GM12878 (cell line): ENCODE data around the gene ZNF691. TPM values are rescaled to one million over a fixed set of nuclear protein-coding genes. Genes with fewer than 3 reads are reported as not detected.

Experiments used
- ATAC-seq: fragments of 200-7000 bp; cut with Tn5 transposase; 3 replicates; pipeline ENCODE4 v1.9.1; 2020; ENCODE audit warnings: mild to moderate bottlenecking, moderate library complexity
- BruUV-seq: library from RNA; stranded (reverse); fragments of 400-500 nt; replicated peaks from 2 replicates; lab custom pipeline; 2021; lab: Mats Ljungman, UMichigan
- CTCF ChIA-PET: fragments of 300-600 bp; sonication (Branson Sonifier 250); formaldehyde crosslinking; extraction: SDS; loops from one replicate; lab custom pipeline; 2021; ENCODE audit warnings: inconsistent platforms; lab: Yijun Ruan, JAX
- POLR2A ChIA-PET: fragments of 350-600 bp; formaldehyde crosslinking; extraction: SDS; loops from one replicate; lab custom pipeline; 2021; ENCODE audit warnings: inconsistent platforms; lab: Charles Lee
- RAD21 ChIA-PET: fragments of 300-600 bp; sonication (Branson Sonifier 250); formaldehyde crosslinking; loops from one replicate; lab custom pipeline; 2023; ENCODE audit warnings: antibody characterized with exemption; ENCODE audit not compliant: unreplicated experiment; lab: Charles Lee
- SMC1A ChIA-PET: fragments of 300-600 bp; sonication (Branson Sonifier 250); formaldehyde crosslinking; loops from one replicate; lab custom pipeline; 2023; ENCODE audit not compliant: unreplicated experiment, uncharacterized antibody; lab: Charles Lee
- DNase-seq: peaks from one replicate; pipeline ENCODE4 v3.0.0-alpha.2; 2011; ENCODE audit warnings: low read depth, low spot score
- FAIRE-seq: peaks from 3 replicates; lab custom pipeline; 2011; peaks lifted over from hg19 to GRCh38; lab: Jason Lieb, UNC
- H2AFZ ChIP-seq: 2 replicates; pipeline ENCODE4 v1.6.0; 2011; ENCODE audit warnings: low read depth, low read length, control low read depth; ENCODE audit not compliant: control insufficient read depth
- H3K27ac ChIP-seq: 2 replicates; pipeline ENCODE4 v1.5.1; 2011; ENCODE audit warnings: control low read depth; ENCODE audit not compliant: control insufficient read depth, insufficient read depth
- H3K27me3 ChIP-seq, 2 experiments: replicated peaks in 1 of 2; 2 replicates each; pipeline versions ENCODE4 v1.6.0 to v1.6.1; 2011; ENCODE audit warnings: low read length in 1 of 2; ENCODE audit not compliant: control insufficient read depth in 2 of 2, insufficient read depth in 2 of 2
- H3K36me3 ChIP-seq, 2 experiments: 2 replicates each; pipeline ENCODE4 v1.5.1; 2011; ENCODE audit warnings: low read length in 1 of 2; ENCODE audit not compliant: control insufficient read depth in 2 of 2, insufficient read depth in 2 of 2
- H3K4me1 ChIP-seq: 2 replicates; pipeline ENCODE4 v1.6.1; 2011; ENCODE audit warnings: mild to moderate bottlenecking, low read length, moderate library complexity, mixed read lengths; ENCODE audit not compliant: control insufficient read depth, insufficient read depth
- H3K4me2 ChIP-seq: 2 replicates; pipeline ENCODE4 v1.6.0; 2011; ENCODE audit warnings: control low read depth; ENCODE audit not compliant: control insufficient read depth, insufficient read depth
- H3K4me3 ChIP-seq: fragments of 200-600 bp; sonication (generic); 2 replicates; pipeline ENCODE4 v1.5.1; 2016
- H3K79me2 ChIP-seq: 2 replicates; pipeline ENCODE4 v1.6.0; 2011; ENCODE audit warnings: low read length; ENCODE audit not compliant: control insufficient read depth, insufficient read depth
- H3K9ac ChIP-seq: 2 replicates; pipeline ENCODE4 v1.8.0; 2011; ENCODE audit warnings: low read length, control low read depth, mixed read lengths; ENCODE audit not compliant: control insufficient read depth, insufficient read depth
- H3K9me3 ChIP-seq: replicated peaks from 3 replicates; pipeline ENCODE4 v1.5.1; 2011; ENCODE audit warnings: mild to moderate bottlenecking, low read length; ENCODE audit not compliant: control insufficient read depth, insufficient read depth
- H4K20me1 ChIP-seq: 2 replicates; pipeline ENCODE4 v1.6.0; 2011; ENCODE audit not compliant: control insufficient read depth, insufficient read depth
- BCL11A ChIP-seq: IDR thresholded peaks from 2 replicates; pipeline ENCODE4 v1.6.1; 2011; ENCODE audit warnings: low read depth, low read length
- BHLHE40 ChIP-seq, 2 experiments: fragments of 450-650 bp in 1 of 2; IDR thresholded peaks; 2 replicates each; pipeline ENCODE4 v1.6.1; 2011 to 2017; ENCODE audit warnings: low read depth in 2 of 2, borderline replicate concordance in 1 of 2, improper control_type of control experiment in 1 of 2, low read length in 1 of 2, mild to moderate bottlenecking in 1 of 2
- CEBPB ChIP-seq, 2 experiments: fragments of 150-350 bp in 1 of 2; IDR thresholded peaks; 2 replicates each; pipeline ENCODE4 v1.6.1; 2012 to 2014; ENCODE audit warnings: low read depth in 2 of 2, low read length in 2 of 2, borderline replicate concordance in 1 of 2, inconsistent platforms in 1 of 2
- CHD1 ChIP-seq: IDR thresholded peaks from 2 replicates; pipeline ENCODE4 v1.6.1; 2012; ENCODE audit warnings: low read depth, low read length, improper control_type of control experiment
- MEF2B ChIP-seq: fragments of 450-650 bp; IDR thresholded peaks from 2 replicates; pipeline ENCODE4 v1.6.1; 2018; ENCODE audit warnings: mild to moderate bottlenecking, moderate library complexity; ENCODE audit not compliant: partially characterized antibody, poor library complexity, severe bottlenecking
- POLR2A ChIP-seq: IDR thresholded peaks from 2 replicates; pipeline ENCODE4 v1.6.1; 2011; ENCODE audit warnings: low read depth, mild to moderate bottlenecking, low read length
- SPI1 ChIP-seq: IDR thresholded peaks from 2 replicates; pipeline ENCODE4 v1.6.1; 2011; ENCODE audit warnings: low read depth, mild to moderate bottlenecking, low read length, moderate library complexity, borderline replicate concordance; ENCODE audit not compliant: insufficient read depth
- TCF12 ChIP-seq: IDR thresholded peaks from 2 replicates; pipeline ENCODE4 v1.6.1; 2011; ENCODE audit warnings: low read depth, mild to moderate bottlenecking, low read length
- ZNF622 ChIP-seq: fragments of 450-650 bp; IDR thresholded peaks from 2 replicates; pipeline ENCODE4 v1.6.1; 2017; ENCODE audit warnings: mild to moderate bottlenecking, inconsistent platforms
- WGBS: methylation state at CpG from one replicate; pipeline ENCODE4 v1.1.6; 2016; ENCODE audit warnings: low lambda C conversion rate; ENCODE audit not compliant: insufficient replicate concordance, insufficient coverage; ENCODE audit errors: missing lambda C conversion rate; 5-methylcytosine and 5-hydroxymethylcytosine counted together
- in situ Hi-C: fragments of 300-500 bp; cut with MboI; formaldehyde crosslinking; loops from 9 replicates; pipeline ENCODE4 v1.14.3; 2018; ENCODE audit warnings: mixed read lengths
- intact Hi-C: fragments of 100-400 bp; cut with micrococcal nuclease; formaldehyde crosslinking; loops from one replicate; pipeline ENCODE4 v1.14.2; 2022; ENCODE audit not compliant: unreplicated experiment
- polyA plus RNA-seq, 11 experiments: library from polyadenylated mRNA; depleted of rRNA in 4 of 11; unstranded in 6 of 11; stranded (reverse) in 5 of 11; fragments of >200 nt; fragmentation: Nextera tagmentation in 4 of 11; fragmentation: Illumina TruSeq in 1 of 11; extraction: Ambion mirVana in 4 of 11; extraction: Trizol in 1 of 11; gene quantifications; 1 replicate in 1 of 11; 2 replicates in 10 of 11; pipeline versions ENCODE4 v1.2.1 to v1.2.3, GENCODE V29; 2011 to 2016; ENCODE audit warnings: inconsistent platforms in 2 of 11, missing spikeins in 2 of 11, low read depth in 1 of 11
- total RNA-seq, 4 experiments: library from RNA; depleted of rRNA in 3 of 4; stranded (reverse); fragments of >200 nt in 3 of 4; fragmentation: Illumina TruSeq in 1 of 4; extraction: Trizol in 1 of 4; gene quantifications; 2 replicates each; pipeline versions ENCODE4 v1.2.1 to v1.2.3, GENCODE V29; 2013 to 2021
- TF ChIP-seq, protein P1 (sequence below): fragments of 450-650 bp; IDR thresholded peaks from 2 replicates; pipeline ENCODE4 v1.6.1; 2017; ENCODE audit warnings: mild to moderate bottlenecking
- TF ChIP-seq, protein P2 (sequence below): IDR thresholded peaks from 2 replicates; pipeline ENCODE4 v1.6.1; 2011; ENCODE audit warnings: mild to moderate bottlenecking, low read depth, low read length, moderate library complexity; ENCODE audit not compliant: insufficient replicate concordance
- TF ChIP-seq, protein P3 (sequence below): fragments of 450-650 bp; IDR thresholded peaks from 2 replicates; pipeline ENCODE4 v1.6.1; 2016; ENCODE audit warnings: mild to moderate bottlenecking

The ZNF691 gene
- total and polyA plus RNA-seq, 10 of the 15 experiments (the other 5 are each of a cell fraction or from before 2014, with no cell fraction given), result 8.5 to 16.2 (median 12.2) TPM

DNA sequence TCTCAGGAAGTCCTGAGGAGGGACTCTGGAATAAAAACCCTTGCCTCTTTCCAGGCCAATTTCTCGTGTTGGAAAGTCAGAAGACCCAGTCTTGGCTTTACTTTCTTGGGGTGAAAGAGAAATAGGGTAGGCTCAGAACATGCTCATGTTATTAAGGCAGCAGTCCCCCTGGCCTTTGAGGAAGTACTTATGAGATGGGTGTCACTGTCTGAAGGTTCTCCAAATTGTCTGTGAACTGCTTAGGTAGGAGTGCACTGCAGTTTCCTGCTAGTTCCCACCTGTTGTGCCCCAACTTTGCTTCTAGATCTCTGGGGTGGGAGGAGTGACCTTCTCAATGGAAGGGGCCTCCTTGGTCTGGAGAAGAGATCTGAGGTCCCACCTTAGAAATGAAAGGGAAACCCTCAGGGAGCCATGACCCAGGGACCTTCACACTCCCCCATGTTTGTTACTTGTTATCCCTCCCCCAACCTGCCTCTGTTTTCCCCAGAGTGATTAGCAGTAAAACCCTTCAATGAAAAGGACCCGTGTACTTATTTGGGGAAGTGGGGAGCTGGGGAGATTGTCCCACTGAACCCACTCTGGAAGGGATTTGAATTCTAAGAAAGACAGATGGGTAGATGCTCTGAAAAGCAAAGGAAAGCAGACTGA lies 5.7 kb downstream of the ZNF691 start:
- POLR2A ChIA-PET, result interaction anchor here (1.2 kb wide), 1 partner anchor 85 kb away, joined by 3 read pairs; no protein-coding TSS in a partner anchor
- peak; percentile 47 for FAIRE-seq
- H3K27ac ChIP-seq, result peak overlapping the region; percentile 43
- TF ChIP-seq SPI1 (peak; percentile 36; the same call in 1 of the 2 replicates), ZNF622 (no peak)
- TF ChIP-seq, all 136 proteins: peak for 1
- no peak overlapping the region for H3K9ac ChIP-seq
- H3K4me3 ChIP-seq, result no peak overlapping the region
- intact Hi-C loops, result no loop called here
- H4K20me1 ChIP-seq, result no peaks in the 10 kb centered on the region
- DNase-seq (no peak), ATAC-seq (no peak)
- BruUV-seq, result no TSS peak
- H3K9me3 ChIP-seq, result no peaks in the 10 kb centered on the region; the same call in 1 of the 3 replicates
- RAD21 ChIA-PET, result no interaction called here
- CTCF ChIA-PET, result interaction anchor here (0.8 to 1.6 kb wide), 2 partner anchors 16 to 71 kb away, joined by 3 to 5 read pairs; no protein-coding TSS in a partner anchor
- no peaks in the 10 kb centered on the region for H3K27me3 ChIP-seq
- H3K4me1 ChIP-seq, result peaks cover 6% of the 10 kb centered on the region; the same call in 1 of the 2 replicates
- in situ Hi-C loops, result no loop called here
- peaks cover 21% of the 10 kb centered on the region for H3K79me2 ChIP-seq
- no peak overlapping the region for H3K4me2 ChIP-seq
- 46% methylated on average over 2 of the region's 2 CpGs for WGBS
- peaks cover 8 to 10% of the 10 kb centered on the region in 2 experiments; a peak in 3 of 4 replicates for H3K36me3 ChIP-seq
- no peak overlapping the region for H2AFZ ChIP-seq
- SMC1A ChIA-PET, result no interaction called here

DNA sequence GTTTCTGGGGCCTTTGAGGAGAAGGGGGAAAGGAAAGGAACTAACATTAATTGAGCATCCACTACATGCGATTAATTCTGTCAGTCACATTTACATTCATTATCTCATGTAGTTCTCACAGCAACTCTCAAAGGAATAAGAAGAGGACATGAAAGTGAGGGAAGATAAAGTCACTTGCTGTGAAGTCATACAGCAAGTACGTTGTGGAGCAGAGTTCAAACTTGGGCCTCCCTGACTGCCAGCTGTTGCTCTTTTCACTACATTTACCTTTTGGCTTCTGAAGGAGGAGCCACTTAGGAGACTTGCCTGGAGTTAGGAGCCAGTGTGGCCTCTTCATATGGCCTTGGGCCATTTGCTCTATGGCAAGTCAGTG lies 6.2 kb downstream of the ZNF691 start:
- H3K9ac ChIP-seq, result no peak overlapping the region
- peaks cover 16% of the 10 kb centered on the region for H3K79me2 ChIP-seq
- POLR2A ChIA-PET, result interaction anchor here (1.2 kb wide), 1 partner anchor 85 kb away, joined by 3 read pairs; no protein-coding TSS in a partner anchor
- H3K36me3 ChIP-seq, result peaks cover 8 to 10% of the 10 kb centered on the region in 2 experiments; a peak in 3 of 4 replicates
- no peaks in the 10 kb centered on the region for H4K20me1 ChIP-seq
- peak; percentile 32; the same call in 2 of the 3 replicates for ATAC-seq
- WGBS, result 0% methylated on average over 2 of the region's 2 CpGs
- no peaks in the 10 kb centered on the region for H3K27me3 ChIP-seq
- in situ Hi-C loops, result no loop called here
- intact Hi-C loops, result no loop called here
- H3K4me2 ChIP-seq, result no peak overlapping the region
- H2AFZ ChIP-seq, result no peak overlapping the region
- no peak for DNase-seq
- RAD21 ChIA-PET, result no interaction called here
- H3K9me3 ChIP-seq, result no peaks in the 10 kb centered on the region; the same call in 1 of the 3 replicates
- H3K27ac ChIP-seq, result peak overlapping the region; percentile 43
- FAIRE-seq, result no peak
- SMC1A ChIA-PET, result no interaction called here
- CTCF ChIA-PET, result no interaction called here
- no peak overlapping the region for H3K4me3 ChIP-seq
- peaks cover 6% of the 10 kb centered on the region; the same call in 1 of the 2 replicates for H3K4me1 ChIP-seq
- BruUV-seq, result no TSS peak
- TF ChIP-seq CEBPB (IDR thresholded peaks at IDR 0.05; ENCODE audit: borderline replicate concordance in 1 of 2, low read depth in 2 of 2, low read length in 2 of 2) (no peak), BCL11A (no peak), CHD1 (no peak), BHLHE40 (IDR thresholded peaks at IDR 0.05; ENCODE audit: borderline replicate concordance in 1 of 2, low read depth in 2 of 2, low read length in 1 of 2) (no peak), MEF2B (peak; percentile 76), TCF12 (peak; percentile 53; the same call in 1 of the 2 replicates), POLR2A (no peak)
- TF ChIP-seq, protein P1, sequence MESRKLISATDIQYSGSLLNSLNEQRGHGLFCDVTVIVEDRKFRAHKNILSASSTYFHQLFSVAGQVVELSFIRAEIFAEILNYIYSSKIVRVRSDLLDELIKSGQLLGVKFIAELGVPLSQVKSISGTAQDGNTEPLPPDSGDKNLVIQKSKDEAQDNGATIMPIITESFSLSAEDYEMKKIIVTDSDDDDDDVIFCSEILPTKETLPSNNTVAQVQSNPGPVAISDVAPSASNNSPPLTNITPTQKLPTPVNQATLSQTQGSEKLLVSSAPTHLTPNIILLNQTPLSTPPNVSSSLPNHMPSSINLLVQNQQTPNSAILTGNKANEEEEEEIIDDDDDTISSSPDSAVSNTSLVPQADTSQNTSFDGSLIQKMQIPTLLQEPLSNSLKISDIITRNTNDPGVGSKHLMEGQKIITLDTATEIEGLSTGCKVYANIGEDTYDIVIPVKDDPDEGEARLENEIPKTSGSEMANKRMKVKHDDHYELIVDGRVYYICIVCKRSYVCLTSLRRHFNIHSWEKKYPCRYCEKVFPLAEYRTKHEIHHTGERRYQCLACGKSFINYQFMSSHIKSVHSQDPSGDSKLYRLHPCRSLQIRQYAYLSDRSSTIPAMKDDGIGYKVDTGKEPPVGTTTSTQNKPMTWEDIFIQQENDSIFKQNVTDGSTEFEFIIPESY, result no peak
- TF ChIP-seq, protein P2, sequence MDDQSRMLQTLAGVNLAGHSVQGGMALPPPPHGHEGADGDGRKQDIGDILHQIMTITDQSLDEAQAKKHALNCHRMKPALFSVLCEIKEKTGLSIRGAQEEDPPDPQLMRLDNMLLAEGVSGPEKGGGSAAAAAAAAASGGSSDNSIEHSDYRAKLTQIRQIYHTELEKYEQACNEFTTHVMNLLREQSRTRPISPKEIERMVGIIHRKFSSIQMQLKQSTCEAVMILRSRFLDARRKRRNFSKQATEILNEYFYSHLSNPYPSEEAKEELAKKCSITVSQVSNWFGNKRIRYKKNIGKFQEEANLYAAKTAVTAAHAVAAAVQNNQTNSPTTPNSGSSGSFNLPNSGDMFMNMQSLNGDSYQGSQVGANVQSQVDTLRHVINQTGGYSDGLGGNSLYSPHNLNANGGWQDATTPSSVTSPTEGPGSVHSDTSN, result no peak
- TF ChIP-seq, protein P3, sequence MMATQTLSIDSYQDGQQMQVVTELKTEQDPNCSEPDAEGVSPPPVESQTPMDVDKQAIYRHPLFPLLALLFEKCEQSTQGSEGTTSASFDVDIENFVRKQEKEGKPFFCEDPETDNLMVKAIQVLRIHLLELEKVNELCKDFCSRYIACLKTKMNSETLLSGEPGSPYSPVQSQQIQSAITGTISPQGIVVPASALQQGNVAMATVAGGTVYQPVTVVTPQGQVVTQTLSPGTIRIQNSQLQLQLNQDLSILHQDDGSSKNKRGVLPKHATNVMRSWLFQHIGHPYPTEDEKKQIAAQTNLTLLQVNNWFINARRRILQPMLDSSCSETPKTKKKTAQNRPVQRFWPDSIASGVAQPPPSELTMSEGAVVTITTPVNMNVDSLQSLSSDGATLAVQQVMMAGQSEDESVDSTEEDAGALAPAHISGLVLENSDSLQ, result peak; percentile 70
